Activated CD8-positive, alpha-beta memory T cell treated with anti-CD3 and anti-CD28 coated beads, Interleukin-2, amount 50 U/mL, for 24 hours (primary cell): ENCODE results near the gene CYP27C1.

Experiments used
- DNase-seq: peaks from one replicate; pipeline ENCODE4 v3.0.0-alpha.2; 2020; ENCODE audit errors: extremely low read depth

Gene CYP27C1

GRCh38 chr2:127150996-127151395 lies 69.1 kb downstream of the CYP27C1 start:
- no peak for DNase-seq

GRCh38 chr2:127149384-127149783 lies 70.7 kb downstream of the CYP27C1 start:
- DNase-seq, result no peak

DNA sequence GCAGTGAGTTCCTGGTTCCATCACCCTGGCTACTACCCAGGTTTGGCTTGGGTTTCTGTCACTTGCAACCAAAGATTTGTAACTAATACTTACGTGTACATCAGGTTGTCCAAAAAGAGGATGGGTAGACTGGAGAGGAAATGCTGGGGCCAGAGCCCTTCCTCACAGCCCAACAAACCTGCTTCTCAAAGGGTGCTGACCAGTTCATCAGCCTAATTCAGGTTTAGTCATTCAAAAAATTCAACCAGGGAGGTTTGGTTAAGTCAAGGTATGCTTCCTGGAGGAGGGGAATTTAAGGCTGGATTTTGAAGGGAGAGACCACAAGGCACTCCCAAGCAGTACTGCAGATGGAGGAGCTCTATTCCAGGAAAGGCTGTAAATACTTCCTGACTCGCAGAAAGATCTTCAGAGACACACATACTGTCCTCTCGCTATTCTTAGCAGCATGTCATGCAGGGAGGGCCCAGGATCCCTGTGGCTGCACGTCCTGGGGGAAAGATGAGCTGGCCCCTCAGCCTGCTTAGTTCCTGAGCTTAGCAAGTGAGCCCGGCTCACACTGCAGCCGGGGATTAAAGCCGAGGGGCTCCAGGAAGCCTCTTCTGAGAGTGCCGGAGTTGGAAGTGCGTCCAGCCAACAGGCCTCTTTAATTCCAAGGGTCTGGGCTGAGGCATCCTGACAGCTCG lies 73.1 kb downstream of the CYP27C1 start:
- no peak for DNase-seq

DNA sequence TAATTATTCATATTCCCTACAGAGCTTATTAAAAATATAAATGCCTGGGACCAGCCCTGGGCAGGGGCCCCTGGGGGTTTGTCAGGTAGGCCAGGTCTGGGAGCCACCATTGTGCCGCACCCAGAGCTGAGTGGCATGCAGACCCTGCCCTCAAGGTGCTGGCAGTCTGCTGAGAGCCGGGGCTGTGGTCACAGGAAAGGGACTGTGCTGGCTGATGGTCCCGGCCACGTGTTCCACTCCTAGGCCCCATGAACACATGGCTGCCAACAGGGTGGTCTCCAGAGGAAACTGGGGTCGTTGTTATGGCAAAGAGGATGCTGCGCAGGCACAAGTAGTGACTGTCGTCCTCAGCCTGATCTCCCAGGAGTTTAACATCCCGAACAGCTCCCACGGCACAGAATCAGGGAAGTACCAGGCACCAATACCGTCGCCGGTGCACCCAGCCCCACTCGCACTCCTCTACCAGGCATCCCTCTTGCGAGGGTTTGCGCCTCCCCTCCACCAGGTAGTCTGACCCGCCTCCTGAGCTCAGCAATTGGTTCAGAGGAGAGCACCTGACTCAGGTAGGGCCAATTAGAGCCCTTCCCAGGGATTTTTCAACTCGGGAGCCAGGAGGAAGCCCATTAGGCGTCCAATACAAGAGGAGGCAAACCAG lies 73.9 kb downstream of the CYP27C1 start:
- no peak for DNase-seq

DNA sequence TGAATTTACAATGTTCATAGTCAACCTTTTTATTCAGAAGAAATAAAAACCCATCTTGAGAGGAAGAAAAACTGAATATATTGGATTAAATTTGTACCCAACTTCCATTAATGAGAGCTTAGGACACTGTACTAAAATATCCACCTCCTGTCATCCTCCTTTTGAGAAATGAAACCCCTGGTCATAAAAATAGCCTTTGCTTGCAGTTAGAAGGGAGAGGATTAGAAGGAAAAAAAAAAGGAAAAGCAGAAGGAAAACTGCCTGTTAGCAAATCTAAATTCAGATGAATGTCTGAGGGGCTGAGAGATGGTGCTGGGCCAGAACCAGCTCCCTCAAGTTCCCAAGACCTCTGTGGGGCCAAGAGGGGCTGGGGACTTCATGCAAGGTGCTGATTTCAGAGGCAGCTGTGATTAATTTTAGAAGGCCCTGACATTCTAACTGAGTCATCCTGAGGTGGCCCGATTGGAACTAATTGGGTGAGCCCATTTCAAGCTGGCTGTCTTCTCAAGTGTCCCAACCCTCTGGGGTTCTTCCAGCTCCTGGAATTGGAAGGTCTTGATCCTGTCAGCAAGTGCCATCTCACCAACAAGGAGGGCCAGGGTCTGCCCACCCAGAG lies 74.7 kb downstream of the CYP27C1 start:
- no peak for DNase-seq

GRCh38 chr2:127143841-127144782 lies 76.0 kb downstream of the CYP27C1 start:
- DNase-seq, result no peak

DNA sequence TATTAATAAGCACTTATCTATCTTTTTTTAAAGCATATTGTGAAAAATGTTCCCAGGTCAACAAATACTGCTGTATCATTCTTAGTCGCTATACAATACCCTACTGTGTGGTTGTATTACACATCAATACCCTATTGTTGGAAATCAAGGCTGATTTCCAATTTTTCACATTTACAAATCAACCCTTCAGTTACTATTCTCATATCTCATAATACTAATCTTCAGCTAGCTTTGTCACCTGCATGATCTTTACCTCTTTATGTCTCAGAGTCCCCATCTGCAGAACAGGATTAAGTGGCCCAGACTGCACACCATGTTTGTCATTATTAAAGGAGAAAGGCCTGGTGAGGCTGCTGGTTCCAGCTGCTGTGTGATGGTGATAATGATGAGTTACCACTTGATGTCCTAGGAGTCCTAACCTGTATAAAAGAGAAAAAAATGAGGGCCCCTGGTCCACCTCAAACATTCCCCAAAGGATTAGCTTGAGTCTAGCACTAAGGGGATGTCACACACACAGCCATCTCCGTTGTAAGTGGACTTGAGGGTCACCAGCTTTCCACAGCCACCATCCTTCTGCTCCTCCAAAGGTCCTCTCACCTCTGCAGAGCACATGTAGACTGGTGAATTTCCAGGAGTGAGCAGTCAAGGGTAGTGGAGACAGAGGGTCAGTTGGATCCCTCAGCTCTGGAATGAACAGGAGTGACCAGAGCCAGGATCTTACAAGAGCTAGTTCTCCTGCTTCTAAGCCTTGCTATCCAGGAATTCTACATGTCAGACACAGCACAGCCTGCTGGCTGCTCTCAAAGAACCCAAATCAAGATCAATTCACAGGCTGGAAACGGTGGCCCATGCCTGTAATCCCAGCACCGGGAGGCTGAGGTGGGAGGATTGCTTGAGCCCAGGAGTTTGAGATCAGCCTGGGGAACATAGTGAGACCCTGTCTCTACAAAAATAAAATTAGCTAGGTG lies 77.2 kb downstream of the CYP27C1 start:
- no peak for DNase-seq

DNA sequence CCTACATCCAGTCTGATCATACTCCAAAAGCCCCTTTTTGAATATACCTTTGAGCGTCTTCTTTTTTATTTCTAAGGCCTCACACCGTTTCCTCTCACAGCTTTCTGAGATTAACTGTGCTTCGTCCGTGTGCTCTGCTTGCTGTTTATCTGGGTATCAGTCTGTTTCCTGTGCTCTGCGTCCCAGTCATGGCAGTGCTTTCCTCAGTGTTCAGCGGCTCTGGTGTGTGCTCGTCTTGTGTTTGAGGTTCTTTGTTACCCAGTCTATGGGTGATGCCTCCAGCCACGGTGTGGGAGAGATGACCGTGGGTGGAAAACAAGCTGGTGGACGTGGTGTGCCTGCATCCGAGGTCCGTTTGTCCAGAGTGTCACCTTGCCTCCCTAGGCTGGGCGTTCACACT lies 79.6 kb downstream of the CYP27C1 start:
- DNase-seq, result no peak

DNA sequence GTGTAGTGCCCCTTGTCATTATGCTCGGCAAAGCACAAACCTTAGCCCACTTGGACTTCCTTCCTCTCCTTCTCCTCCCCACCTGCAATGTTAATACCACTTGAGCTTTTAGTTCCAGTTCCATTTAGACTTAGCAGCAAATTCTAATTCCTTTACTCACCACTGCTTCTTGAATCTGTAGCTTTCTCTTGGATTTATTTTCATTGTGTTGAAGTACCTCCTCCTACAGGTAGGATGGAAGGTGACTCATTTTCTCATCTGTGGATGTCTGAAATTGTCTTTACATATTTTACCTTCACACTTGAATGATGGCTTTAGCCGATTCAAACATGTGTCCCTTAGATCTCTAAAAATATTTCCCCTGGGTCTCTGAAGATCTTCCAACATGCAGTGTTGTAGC lies 80.3 kb downstream of the CYP27C1 start:
- no peak for DNase-seq

DNA sequence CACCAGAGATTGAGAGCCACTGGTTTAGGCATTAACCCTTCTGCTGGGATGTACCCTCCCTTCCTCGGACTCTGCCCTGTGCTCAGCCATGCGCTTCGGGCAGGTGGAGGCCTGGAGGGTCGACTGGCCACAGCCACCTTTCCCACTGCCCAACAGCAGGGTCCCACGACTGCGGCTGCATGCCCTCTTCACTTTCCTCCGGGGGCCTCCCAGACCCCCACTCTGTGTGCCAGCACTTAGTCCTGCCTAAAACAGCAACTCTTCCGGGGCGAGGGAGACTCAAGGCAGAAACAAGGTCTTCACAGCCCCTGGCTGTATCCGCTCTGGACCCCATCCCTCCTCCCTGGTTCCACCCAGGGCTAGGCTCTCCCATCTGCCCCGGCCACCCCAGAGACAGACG lies 81.8 kb downstream of the CYP27C1 start:
- no peak for DNase-seq

- no peak for DNase-seq
These were observed 82.4 kb downstream of the CYP27C1 start for GRCh38 chr2:127137741-127138140.

- no peak for DNase-seq
These were observed 82.9 kb downstream of the CYP27C1 start for GRCh38 chr2:127137225-127137624.

GRCh38 chr2:127134833-127135830 lies 85.0 kb downstream of the CYP27C1 start:
- no peak for DNase-seq

DNA sequence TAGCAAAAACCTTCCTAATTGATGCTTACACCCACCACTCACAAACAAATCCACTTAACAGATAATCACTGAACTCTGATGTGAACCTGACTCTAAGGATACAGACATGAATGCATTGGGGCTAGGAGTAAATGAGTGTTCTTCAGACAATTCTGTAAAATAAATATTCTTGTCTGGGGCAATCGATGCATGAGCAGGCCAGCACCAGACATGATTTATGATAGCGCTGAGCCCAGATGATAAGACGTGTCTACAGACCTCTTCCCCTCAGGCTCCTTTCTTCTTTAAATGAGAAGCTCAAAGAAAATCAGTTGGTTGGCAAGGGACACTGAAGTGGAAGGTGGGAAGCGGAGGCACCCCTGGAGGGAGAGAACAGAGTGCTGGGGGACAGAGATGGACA lies 85.9 kb downstream of the CYP27C1 start:
- no peak for DNase-seq
